Renal cortex interstitium (tissue), 15 donors: ENCODE data around the gene RBM5. TPM values are rescaled to one million over a fixed set of nuclear protein-coding genes. Genes with fewer than 3 reads are reported as not detected.
"Not testable (repeated sequence)": the region's sequence is repeated elsewhere in the genome, so short reads cannot be mapped to it uniquely, and the experiment has no call there.

ENCODE experiments used
- DNase-seq, 11 donors: peaks; one replicate each; pipeline ENCODE4 v3.0.0-alpha.2; 2013; ENCODE audit warnings: low read depth in 9 of 11, low spot score in 4 of 11; ENCODE audit errors: extremely low read depth in 1 of 11
- long read RNA-seq, 16 experiments: transcript quantifications; one replicate each; lab custom pipeline, GENCODE V29; 2026
- polyA plus RNA-seq, 3 donors: library from polyadenylated mRNA; unstranded; fragments of 120-200 nt; gene quantifications; one replicate each; pipeline ENCODE4 v1.2.1, GENCODE V29; 2013; ENCODE audit not compliant: insufficient read length in 3 of 3

The RBM5 gene
- 100 to 1,000 TPM; 260 to 395 (median 268) TPM for polyA plus RNA-seq
- long read RNA-seq, donor 1, transcript RBM5-214 (5 exons, 2,716 nt): major isoform, 9 of 19 reads
- long read RNA-seq, donor 1, partial matches to known transcripts: 6 of 19 reads
- long read RNA-seq, donor 1, other reads (novel, unspliced or antisense): 0 of 19 reads
- long read RNA-seq, donor 2, partial matches to known transcripts: 12 of 18 reads
- long read RNA-seq, donor 2, other reads (novel, unspliced or antisense): 0 of 18 reads
- long read RNA-seq, donor 3, transcript RBM5-214 (5 exons, 2,716 nt): major isoform, 12 of 39 reads
- long read RNA-seq, donor 3, partial matches to known transcripts: 22 of 39 reads
- long read RNA-seq, donor 3, other reads (novel, unspliced or antisense): 0 of 39 reads
- long read RNA-seq, donor 4, transcript RBM5-214 (5 exons, 2,716 nt): major isoform, 20 of 43 reads
- long read RNA-seq, donor 4, partial matches to known transcripts: 16 of 43 reads
- long read RNA-seq, donor 4, other reads (novel, unspliced or antisense): 0 of 43 reads
- long read RNA-seq, donor 5: 0 reads
- long read RNA-seq, donor 6, transcript RBM5-214 (5 exons, 2,716 nt): major isoform, 16 of 106 reads
- long read RNA-seq, donor 6, partial matches to known transcripts: 69 of 106 reads
- long read RNA-seq, donor 6, other reads (novel, unspliced or antisense): 6 of 106 reads
- long read RNA-seq, donor 7, transcript RBM5-214 (5 exons, 2,716 nt): major isoform, 8 of 67 reads
- long read RNA-seq, donor 7, partial matches to known transcripts: 51 of 67 reads
- long read RNA-seq, donor 7, other reads (novel, unspliced or antisense): 0 of 67 reads
- long read RNA-seq, donor 8, transcript RBM5-214 (5 exons, 2,716 nt): major isoform, 35 of 133 reads
- long read RNA-seq, donor 8, partial matches to known transcripts: 91 of 133 reads
- long read RNA-seq, donor 8, other reads (novel, unspliced or antisense): 0 of 133 reads
- long read RNA-seq, donor 9, transcript RBM5-214 (5 exons, 2,716 nt): major isoform, 9 of 15 reads
- long read RNA-seq, donor 9, partial matches to known transcripts: 0 of 15 reads
- long read RNA-seq, donor 9, other reads (novel, unspliced or antisense): 0 of 15 reads
- long read RNA-seq, donor 10, transcript RBM5-214 (5 exons, 2,716 nt): major isoform, 7 of 72 reads
- long read RNA-seq, donor 10, partial matches to known transcripts: 58 of 72 reads
- long read RNA-seq, donor 10, other reads (novel, unspliced or antisense): 0 of 72 reads
- long read RNA-seq, donor 11, transcript RBM5-214 (5 exons, 2,716 nt): major isoform, 7 of 12 reads
- long read RNA-seq, donor 11, partial matches to known transcripts: 0 of 12 reads
- long read RNA-seq, donor 11, other reads (novel, unspliced or antisense): 0 of 12 reads
- long read RNA-seq, donor 12, partial matches to known transcripts: 26 of 30 reads
- long read RNA-seq, donor 12, other reads (novel, unspliced or antisense): 0 of 30 reads
- long read RNA-seq, donor 13, transcript RBM5-214 (5 exons, 2,716 nt): major isoform, 16 of 70 reads
- long read RNA-seq, donor 13, partial matches to known transcripts: 37 of 70 reads
- long read RNA-seq, donor 13, other reads (novel, unspliced or antisense): 6 of 70 reads
- long read RNA-seq, donor 14, transcript RBM5-214 (5 exons, 2,716 nt): major isoform, 6 of 11 reads
- long read RNA-seq, donor 14, transcript RBM5-201 (25 exons, 3,188 nt): minor isoform, 5 of 11 reads
- long read RNA-seq, donor 14, partial matches to known transcripts: 0 of 11 reads
- long read RNA-seq, donor 14, other reads (novel, unspliced or antisense): 0 of 11 reads
- long read RNA-seq, donor 15, transcript RBM5-214 (5 exons, 2,716 nt): major isoform, 5 of 20 reads
- long read RNA-seq, donor 15, partial matches to known transcripts: 11 of 20 reads
- long read RNA-seq, donor 15, other reads (novel, unspliced or antisense): 0 of 20 reads
- long read RNA-seq, donor 16, transcript RBM5-225 (5 exons, 585 nt): minor isoform, 5 of 169 reads
- long read RNA-seq, donor 16, transcript RBM5-224 (2 exons, 476 nt): minor isoform, 5 of 169 reads
- long read RNA-seq, donor 16, transcript RBM5-201 (25 exons, 3,188 nt): minor isoform, 13 of 169 reads
- long read RNA-seq, donor 16, transcript RBM5-214 (5 exons, 2,716 nt): major isoform, 45 of 169 reads
- long read RNA-seq, donor 16, partial matches to known transcripts: 84 of 169 reads
- long read RNA-seq, donor 16, other reads (novel, unspliced or antisense): 9 of 169 reads

- peak; percentile 69 to 93 (median 85) for DNase-seq
Measured at GRCh38 chr3:50088725-50089608, at the start of gene RBM5. Gene RBM5 (plus strand): TSS chr3:50088919. CDS start chr3:50090435, 1,516 bp downstream.

DNA sequence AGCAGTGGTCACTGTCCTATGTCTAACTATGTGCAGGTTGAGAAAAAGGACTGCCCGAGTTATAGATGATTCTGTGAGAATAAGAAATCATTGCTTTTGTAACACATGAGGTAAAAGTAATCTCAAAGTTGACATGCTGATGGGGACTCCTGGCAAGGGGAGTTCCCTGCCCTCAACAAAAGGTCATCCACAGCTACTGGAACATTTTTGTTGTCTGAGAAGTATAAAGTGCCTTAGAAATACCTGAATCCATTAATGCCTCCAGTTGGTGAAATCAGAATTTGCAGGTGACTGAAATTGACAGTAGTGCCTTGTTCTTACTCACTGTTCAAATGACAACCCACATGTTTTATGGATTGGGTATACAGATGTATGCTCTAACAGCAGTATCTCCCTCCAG lies 43.7 kb upstream of the RBM5 start:
- DNase-seq: no peak

GRCh38 chr3:50047426-50047825 lies 41.3 kb upstream of the RBM5 start:
- no peak for DNase-seq

DNA sequence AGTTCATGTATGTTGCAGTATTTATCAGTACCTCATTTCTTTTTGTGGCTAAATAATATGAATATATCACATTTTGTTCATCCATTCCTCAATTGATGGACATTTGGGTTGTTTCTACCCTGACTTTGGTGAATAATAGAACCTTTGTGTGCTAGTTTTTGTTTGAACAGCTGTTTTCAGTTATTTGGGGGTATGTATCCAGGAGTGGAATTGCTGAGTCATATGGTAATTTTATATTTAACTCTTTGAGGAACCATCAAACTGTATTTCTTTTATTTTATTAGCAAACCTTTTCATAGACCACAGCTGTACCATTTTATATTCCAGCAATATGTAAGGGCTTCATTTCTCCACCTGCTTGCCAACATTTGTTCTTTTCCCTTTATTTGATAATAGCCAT lies 38.4 kb upstream of the RBM5 start:
- no peak for DNase-seq

DNA sequence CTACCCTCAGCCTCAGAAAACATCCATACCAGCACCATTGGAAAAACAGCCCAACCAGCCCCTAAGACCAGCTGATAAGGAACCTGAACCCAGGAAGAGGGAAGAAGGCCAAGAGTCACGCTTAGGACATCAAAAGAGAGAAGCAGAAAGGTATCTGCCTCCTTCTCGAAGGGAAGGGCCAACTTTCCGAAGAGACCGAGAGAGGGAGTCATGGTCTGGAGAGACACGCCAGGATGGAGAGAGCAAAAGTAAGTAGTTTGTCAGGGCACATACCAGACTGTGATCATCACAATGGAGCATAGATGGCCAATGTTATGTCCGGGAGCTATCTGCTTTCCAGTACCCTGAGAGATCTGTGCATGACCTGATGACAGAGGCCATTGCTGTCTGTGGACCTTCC lies 31.0 kb upstream of the RBM5 start:
- DNase-seq: no peak

- DNase-seq: no peak
Measured at GRCh38 chr3:50068134-50068533, 20.6 kb upstream of the RBM5 start.

- DNase-seq: no peak
Measured at GRCh38 chr3:50078091-50078490, 10.6 kb upstream of the RBM5 start.

- DNase-seq: no peak
Measured at GRCh38 chr3:50078622-50079021, 10.1 kb upstream of the RBM5 start.

DNA sequence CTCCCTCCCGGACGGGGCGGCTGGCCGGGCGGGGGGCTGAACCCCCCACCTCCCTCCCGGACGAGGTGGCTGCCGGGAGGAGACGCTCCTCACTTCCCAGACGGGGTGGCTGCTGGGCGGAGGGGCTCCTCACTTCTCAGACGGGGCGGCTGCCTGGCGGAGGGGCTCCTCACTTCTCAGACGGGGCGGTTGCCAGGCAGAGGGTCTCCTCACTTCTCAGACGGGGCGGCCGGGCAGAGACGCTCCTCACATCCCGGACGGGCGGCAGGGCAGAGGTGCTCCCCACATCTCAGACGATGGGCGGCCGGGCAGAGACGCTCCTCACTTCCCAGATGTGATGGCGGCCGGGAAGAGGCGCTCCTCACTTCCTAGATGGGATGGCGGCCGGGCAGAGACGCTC lies 3.8 kb upstream of the RBM5 start:
- not testable (repeated sequence) for DNase-seq

DNA sequence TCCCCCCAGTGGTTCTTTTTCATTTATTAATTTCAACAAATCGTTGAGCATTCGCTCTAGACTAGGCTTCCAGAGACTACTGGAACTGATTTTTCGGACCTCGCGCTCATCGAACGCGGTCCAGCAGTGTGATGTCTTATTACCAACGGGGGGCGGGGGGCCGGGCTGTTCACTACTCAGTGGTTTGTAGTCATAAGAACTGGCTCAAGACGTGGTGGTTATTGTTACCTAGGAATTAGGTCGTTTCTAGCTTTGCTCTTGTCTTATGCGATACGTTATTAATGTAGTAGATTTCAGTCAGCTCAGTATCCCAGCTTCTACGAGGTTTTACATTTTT lies 858 bp downstream of the RBM5 start:
- DNase-seq: peak in 4 of 11 donors; percentile 5 to 9 (median 8)

DNA sequence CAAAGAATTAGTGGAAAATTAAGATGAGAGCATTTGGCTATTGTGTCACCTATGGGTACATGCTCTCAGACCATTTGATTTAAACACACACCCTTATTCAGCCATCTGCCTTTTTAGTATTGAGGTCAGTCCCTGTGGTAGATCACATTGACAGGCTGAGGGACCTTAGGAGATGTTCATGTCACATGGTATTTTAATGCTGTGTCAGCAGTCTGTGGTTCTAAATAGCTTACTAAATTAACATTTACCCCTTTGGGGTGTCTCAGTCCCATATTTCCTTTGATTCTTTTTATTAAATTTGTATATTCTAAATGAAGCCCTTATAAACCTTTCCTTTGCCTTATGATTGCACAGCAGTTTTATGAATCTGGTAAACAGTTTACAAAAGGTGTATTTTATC lies 2.3 kb downstream of the RBM5 start:
- no peak for DNase-seq

DNA sequence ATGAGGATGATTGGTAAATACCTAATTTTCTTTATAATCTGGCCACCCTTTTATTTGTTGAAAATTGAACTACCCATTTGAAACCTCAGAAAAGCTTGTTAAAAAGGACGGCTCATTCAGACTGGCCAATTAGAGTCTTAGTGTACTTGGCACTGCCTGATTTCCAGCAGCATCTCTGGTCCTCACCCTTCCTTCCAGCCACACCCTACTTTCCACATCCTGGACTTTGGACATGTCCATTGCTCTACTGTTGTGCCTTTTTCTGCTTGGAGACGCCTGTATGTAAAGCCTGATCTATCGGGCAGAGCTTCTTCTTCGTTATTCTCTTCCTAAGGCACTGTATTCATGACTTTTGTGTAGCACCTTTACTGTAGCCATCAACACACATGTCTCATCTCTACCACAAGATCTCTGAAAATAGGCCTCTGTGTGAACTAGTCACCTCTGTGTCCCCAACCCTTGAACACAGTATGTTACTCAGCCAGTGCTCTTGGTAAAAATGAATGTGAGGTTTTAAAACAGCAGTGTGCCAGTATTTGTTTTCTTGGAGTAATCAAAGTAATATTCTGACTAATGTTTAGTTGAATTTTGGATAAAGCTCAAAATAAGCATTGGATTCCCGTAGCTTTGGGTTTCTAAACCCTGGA lies 6.8 kb downstream of the RBM5 start:
- DNase-seq: no peak

DNA sequence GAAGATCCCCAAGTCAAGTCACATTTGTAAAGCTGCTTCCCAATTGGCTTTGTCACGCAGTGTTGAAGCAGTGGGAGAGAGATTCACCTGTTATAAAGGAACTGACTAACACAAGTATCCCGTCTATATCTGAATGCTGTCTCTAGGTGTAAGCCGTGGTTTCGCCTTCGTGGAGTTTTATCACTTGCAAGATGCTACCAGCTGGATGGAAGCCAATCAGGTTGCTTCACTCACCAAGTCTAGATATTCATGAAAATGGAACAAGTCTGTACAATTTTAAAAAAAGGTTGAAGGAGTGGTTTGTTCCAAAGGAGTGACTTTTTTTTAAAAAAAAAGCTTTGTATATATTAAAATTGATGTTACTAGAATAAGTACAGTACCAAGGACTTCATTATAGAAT lies 11.7 kb downstream of the RBM5 start:
- DNase-seq: no peak

DNA sequence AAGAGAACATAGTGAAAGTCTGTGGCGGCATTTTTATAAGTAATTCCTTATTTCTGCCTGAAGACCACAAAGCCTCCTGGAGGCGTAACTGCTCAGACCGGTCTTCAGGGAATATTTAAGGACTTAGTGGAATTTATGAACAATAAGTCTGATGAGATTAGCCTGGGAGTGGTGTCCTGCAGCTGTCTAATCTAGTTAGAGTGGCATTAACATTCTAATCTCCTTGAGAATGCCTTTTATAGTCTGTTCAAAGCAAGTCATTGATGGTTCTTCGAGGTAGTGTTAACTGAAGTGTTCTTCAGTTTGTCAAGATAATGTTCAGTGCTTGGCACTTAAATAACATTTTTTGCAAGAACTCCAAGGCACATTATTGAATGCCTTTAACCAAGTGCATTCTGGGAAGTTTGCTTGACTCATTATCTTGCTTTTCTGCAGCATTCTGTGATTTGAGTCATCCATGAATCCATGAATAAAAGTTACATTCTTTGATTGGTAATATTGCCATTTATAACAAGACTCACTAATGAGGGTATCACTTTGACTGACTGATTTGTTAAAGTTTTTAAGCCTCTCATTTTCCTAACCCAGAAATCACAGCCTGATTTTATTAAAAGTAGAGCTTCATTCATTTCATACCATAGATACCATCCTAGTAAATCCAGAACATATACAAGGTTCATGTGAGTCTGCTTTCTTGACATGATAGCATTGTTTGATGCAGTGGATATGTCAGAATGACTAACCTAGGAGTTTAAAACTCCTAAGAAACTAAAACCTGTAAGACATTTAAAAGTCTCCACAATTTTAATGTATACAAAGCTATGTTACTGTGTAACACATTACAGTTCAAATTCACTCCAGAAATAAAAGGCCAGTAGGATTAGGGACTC lies 12.5 kb downstream of the RBM5 start:
- no peak for DNase-seq

GRCh38 chr3:50102558-50102957 lies 13.8 kb downstream of the RBM5 start:
- DNase-seq: no peak
